Islet precursor cell (in vitro differentiated cells): ENCODE data around the gene IL16.

Experiments used
- DNase-seq: peaks from one replicate; pipeline ENCODE4 v3.0.0-alpha.2; 2018

The IL16 gene

GRCh38 chr15:81209635-81210034 lies 13.0 kb downstream of the IL16 start:
- no peak for DNase-seq

- no peak for DNase-seq
These were observed 14.7 kb downstream of the IL16 start for GRCh38 chr15:81211376-81211775.

- DNase-seq = no peak
These were observed 17.3 kb downstream of the IL16 start for GRCh38 chr15:81213982-81214381.

GRCh38 chr15:81215531-81215930 lies 18.9 kb downstream of the IL16 start:
- DNase-seq = no peak

GRCh38 chr15:81215983-81216382 lies 19.3 kb downstream of the IL16 start:
- DNase-seq = no peak

GRCh38 chr15:81216422-81216821 lies 19.7 kb downstream of the IL16 start:
- DNase-seq = no peak

GRCh38 chr15:81221449-81221848 lies 24.8 kb downstream of the IL16 start:
- DNase-seq = no peak

- DNase-seq = no peak
These were observed 25.3 kb downstream of the IL16 start for GRCh38 chr15:81222007-81222406.

GRCh38 chr15:81223346-81223971 lies 26.8 kb downstream of the IL16 start:
- no peak for DNase-seq

- DNase-seq = no peak
These were observed 27.6 kb downstream of the IL16 start for GRCh38 chr15:81224232-81224631.

- DNase-seq = no peak
These were observed 28.5 kb downstream of the IL16 start for GRCh38 chr15:81225161-81225671.

GRCh38 chr15:81227716-81228115 lies 31.0 kb downstream of the IL16 start:
- DNase-seq = no peak

GRCh38 chr15:81229586-81229985 lies 32.9 kb downstream of the IL16 start:
- no peak for DNase-seq

- DNase-seq = no peak
These were observed 38.8 kb downstream of the IL16 start for GRCh38 chr15:81235276-81236123.

- no peak for DNase-seq
These were observed 42.5 kb downstream of the IL16 start for GRCh38 chr15:81239190-81239589.

GRCh38 chr15:81242778-81243177 lies 46.1 kb downstream of the IL16 start:
- no peak for DNase-seq

GRCh38 chr15:81244306-81244705 lies 47.6 kb downstream of the IL16 start:
- no peak for DNase-seq

- no peak for DNase-seq
These were observed 57.2 kb downstream of the IL16 start for GRCh38 chr15:81253846-81254245.

- DNase-seq = no peak
These were observed 57.7 kb downstream of the IL16 start for GRCh38 chr15:81254277-81254915.

- DNase-seq = no peak
These were observed 58.2 kb downstream of the IL16 start for GRCh38 chr15:81254916-81255290.

- no peak for DNase-seq
These were observed 58.8 kb downstream of the IL16 start for GRCh38 chr15:81255315-81255957.

- no peak for DNase-seq
These were observed 59.3 kb downstream of the IL16 start for GRCh38 chr15:81255958-81256320.

GRCh38 chr15:81256916-81257315 lies 60.2 kb downstream of the IL16 start:
- no peak for DNase-seq
